Thymus (tissue), 11 donors: ENCODE measurements around the gene RAPGEF4. TPM values are rescaled to one million over a fixed set of nuclear protein-coding genes. Genes with fewer than 3 reads are reported as not detected.

Experiments
- DNase-seq, 9 donors: peaks; one replicate each; pipeline ENCODE4 v3.0.0-alpha.2; 2013; ENCODE audit warnings: low spot score in 9 of 9, low read depth in 6 of 9, missing footprints in 1 of 9
- H3K27ac ChIP-seq, 2 donors: one replicate each; pipeline ENCODE4 v1.5.1; 2013; ENCODE audit warnings: control low read depth in 1 of 2, low read depth in 1 of 2, low read length in 1 of 2, mild to moderate bottlenecking in 1 of 2, moderate library complexity in 1 of 2
- H3K27me3 ChIP-seq, 2 donors: one replicate each; pipeline ENCODE4 v1.5.1; 2013; ENCODE audit warnings: low read length in 1 of 2; ENCODE audit not compliant: control insufficient read depth in 2 of 2, insufficient read depth in 1 of 2
- H3K36me3 ChIP-seq, 2 donors: one replicate each; pipeline ENCODE4 v1.5.1; 2013; ENCODE audit warnings: low read length in 1 of 2, mild to moderate bottlenecking in 1 of 2, moderate library complexity in 1 of 2; ENCODE audit not compliant: control insufficient read depth in 2 of 2, insufficient read depth in 2 of 2
- H3K4me1 ChIP-seq, 2 donors: one replicate each; pipeline ENCODE4 v1.5.1; 2013; ENCODE audit warnings: low read length in 2 of 2; ENCODE audit not compliant: control insufficient read depth in 2 of 2, insufficient read depth in 2 of 2
- H3K4me3 ChIP-seq, 2 donors: one replicate each; pipeline ENCODE4 v1.5.1; 2013; ENCODE audit warnings: low read length in 2 of 2, control low read depth in 1 of 2, mild to moderate bottlenecking in 1 of 2
- H3K9me3 ChIP-seq, 2 donors: one replicate each; pipeline ENCODE4 v1.5.1; 2013; ENCODE audit warnings: low read length in 1 of 2, mild to moderate bottlenecking in 1 of 2; ENCODE audit not compliant: control insufficient read depth in 2 of 2, insufficient read depth in 1 of 2
- WGBS: extraction: QIAGEN DNeasy Blood & Tissue Kit; methylation state at CpG from one replicate; pipeline ENCODE4 v1.1.7; 2013; 5-methylcytosine and 5-hydroxymethylcytosine counted together
- polyA plus RNA-seq: library from polyadenylated mRNA; stranded (reverse); fragments of 200-250 nt; gene quantifications from one replicate; pipeline ENCODE4 v1.2.3, GENCODE V29; 2013
- total RNA-seq: library from RNA; stranded (reverse); fragments of 120-200 nt; gene quantifications from one replicate; pipeline ENCODE4 v1.2.4, GENCODE V29; 2013
- donor health status: healthy.

The RAPGEF4 gene
- total and polyA plus RNA-seq, 2 donors = 2.0 to 3.6 TPM

- Histone ChIP-seq H3K27ac (no peak overlapping the region), H3K4me3 (no peak overlapping the region), H3K9me3 (no peaks in the 10 kb centered on the region), H3K4me1 (no peaks in the 10 kb centered on the region), H3K27me3 (no peaks in the 10 kb centered on the region), H3K36me3 (no peaks in the 10 kb centered on the region)
- DNase-seq = no peak
- 93% methylated on average over 2 of the region's 2 CpGs for WGBS
Measured at GRCh38 chr2:173058673-173059072, 323.0 kb downstream of the RAPGEF4 start.

- Histone ChIP-seq H3K4me3 (no peak overlapping the region), H3K36me3 (no peaks in the 10 kb centered on the region), H3K9me3 (no peaks in the 10 kb centered on the region), H3K27ac (no peak overlapping the region), H3K27me3 (no peaks in the 10 kb centered on the region), H3K4me1 (no peaks in the 10 kb centered on the region)
- WGBS = 98% methylated on average over 3 of the region's 3 CpGs
- no peak for DNase-seq
Measured at GRCh38 chr2:173059292-173059691, 323.6 kb downstream of the RAPGEF4 start.

- Histone ChIP-seq H3K4me3 (no peak overlapping the region), H3K27ac (no peak overlapping the region), H3K27me3 (no peaks in the 10 kb centered on the region), H3K36me3 (no peaks in the 10 kb centered on the region), H3K4me1 (no peaks in the 10 kb centered on the region), H3K9me3 (no peaks in the 10 kb centered on the region)
- WGBS = 55% methylated on average over 5 of the region's 5 CpGs
- DNase-seq = no peak
Measured at GRCh38 chr2:173059971-173060461, 324.4 kb downstream of the RAPGEF4 start.

- DNase-seq = no peak
Measured at GRCh38 chr2:173062801-173063200, 327.2 kb downstream of the RAPGEF4 start.

GRCh38 chr2:173064151-173064805, 328.6 kb downstream of the RAPGEF4 start:
- H3K4me1 ChIP-seq = no peaks in the 10 kb centered on the region
- no peak overlapping the region for H3K4me3 ChIP-seq
- 84% methylated on average over 4 of the region's 4 CpGs for WGBS
- H3K36me3 ChIP-seq = no peaks in the 10 kb centered on the region
- no peak for DNase-seq
- H3K27me3 ChIP-seq = no peaks in the 10 kb centered on the region
- H3K9me3 ChIP-seq = no peaks in the 10 kb centered on the region
- no peak overlapping the region for H3K27ac ChIP-seq

More at GRCh38 chr2:173062801-173063200, 327.2 kb downstream of the RAPGEF4 start:
- Histone ChIP-seq H3K4me3 (no peak overlapping the region), H3K9me3 (no peaks in the 10 kb centered on the region), H3K4me1 (no peaks in the 10 kb centered on the region), H3K36me3 (no peaks in the 10 kb centered on the region), H3K27ac (no peak overlapping the region), H3K27me3 (no peaks in the 10 kb centered on the region)
- WGBS = 95% methylated on average over 4 of the region's 4 CpGs

GRCh38 chr2:173066887-173067676, 331.4 kb downstream of the RAPGEF4 start:
- no peaks in the 10 kb centered on the region for H3K27me3 ChIP-seq
- DNase-seq = no peak
- H3K36me3 ChIP-seq = no peaks in the 10 kb centered on the region
- no peak overlapping the region for H3K27ac ChIP-seq
- no peaks in the 10 kb centered on the region for H3K4me1 ChIP-seq
- H3K9me3 ChIP-seq = no peaks in the 10 kb centered on the region
- H3K4me3 ChIP-seq = no peak overlapping the region
- 98% methylated on average over 6 of the region's 6 CpGs for WGBS

GRCh38 chr2:173075056-173075780, 339.6 kb downstream of the RAPGEF4 start:
- Histone ChIP-seq H3K4me1 (peaks cover 5 to 8% of the 10 kb centered on the region in 2 donors), H3K27ac (peak overlapping the region; percentile 14 to 80)

GRCh38 chr2:173075781-173076580, 340.3 kb downstream of the RAPGEF4 start, which contains the start of gene MAP3K20:
Gene MAP3K20 (plus strand): TSS chr2:173075846. CDS start chr2:173091032, 15,186 bp downstream.
- H3K4me1 ChIP-seq = peaks cover 5 to 8% of the 10 kb centered on the region in 2 donors
- H3K36me3 ChIP-seq = no peaks in the 10 kb centered on the region
- WGBS = under 1% methylated on average over 106 of the region's 106 CpGs
- H3K4me3 ChIP-seq = peak within 1 kb of the TSS; percentile 64 to 83
- H3K27me3 ChIP-seq = peaks cover 0 to 2% of the 10 kb centered on the region in 2 donors
- peak within 1 kb of the TSS; percentile 69 to 80 for H3K27ac ChIP-seq
- peaks cover 0 to 3% of the 10 kb centered on the region in 2 donors for H3K9me3 ChIP-seq
- peak in 8 of 9 donors; percentile 33 to 86 (median 68) for DNase-seq

More at GRCh38 chr2:173075056-173075780, 339.6 kb downstream of the RAPGEF4 start:
- no peak for DNase-seq
- Histone ChIP-seq H3K9me3 (peaks cover 0 to 3% of the 10 kb centered on the region in 2 donors), H3K4me3 (peak overlapping the region; percentile 23 to 83), H3K36me3 (no peaks in the 10 kb centered on the region), H3K27me3 (peaks cover 0 to 2% of the 10 kb centered on the region in 2 donors)
- 11% methylated on average over 25 of the region's 25 CpGs for WGBS
